Measurements from ENCODE around the gene MAPKAPK2. TPM values are rescaled to one million over a fixed set of nuclear protein-coding genes. Genes with fewer than 3 reads are reported as not detected.
A peak's percentile ranks its signal among the peaks of the same experiment; 100 is the strongest.

The MAPKAPK2 gene
- total RNA-seq, 1 experiment from 2014 or later: 67.6 TPM

- H3K4me3 ChIP-seq: no peak overlapping the region
- H3K27me3 ChIP-seq: no peaks in the 10 kb centered on the region
- H3K9me3 ChIP-seq (replicated peaks): no peaks in the 10 kb centered on the region
- no peak overlapping the region for H3K27ac ChIP-seq
- 0 out of 2 replicates have a peak, but pooled peaks cover 5% of the 10 kb centered on the region for H3K36me3 ChIP-seq
- peaks cover 28% of the 10 kb centered on the region for H3K4me1 ChIP-seq
- no peak for DNase-seq
These were observed 30.8 kb upstream of the MAPKAPK2 start for GRCh38 chr1:206653715-206654459.

- H3K36me3 ChIP-seq: 0 out of 2 replicates have a peak, but pooled peaks cover 5% of the 10 kb centered on the region
These were observed 29.9 kb upstream of the MAPKAPK2 start for GRCh38 chr1:206654828-206655227.

GRCh38 chr1:206655471-206655882 lies 29.2 kb upstream of the MAPKAPK2 start:
- Histone ChIP-seq H3K9me3 (replicated peaks) (no peaks in the 10 kb centered on the region), H3K27ac (no peak overlapping the region), H3K27me3 (no peaks in the 10 kb centered on the region), H3K4me1 (peaks cover 39% of the 10 kb centered on the region), H3K4me3 (no peak overlapping the region), H3K36me3 (0 out of 2 replicates have a peak, but pooled peaks cover 4% of the 10 kb centered on the region)
- peak; percentile 43 to 75 for DNase-seq

More at GRCh38 chr1:206654828-206655227, 29.9 kb upstream of the MAPKAPK2 start:
- no peak overlapping the region for H3K27ac ChIP-seq
- H3K4me1 ChIP-seq: peaks cover 36% of the 10 kb centered on the region
- no peak for DNase-seq
- H3K9me3 ChIP-seq (replicated peaks): no peaks in the 10 kb centered on the region
- H3K4me3 ChIP-seq: no peak overlapping the region
- H3K27me3 ChIP-seq: no peaks in the 10 kb centered on the region

GRCh38 chr1:206656936-206657335 lies 27.8 kb upstream of the MAPKAPK2 start:
- H3K9me3 ChIP-seq (replicated peaks): no peaks in the 10 kb centered on the region
- H3K4me3 ChIP-seq: no peak overlapping the region
- H3K4me1 ChIP-seq: peaks cover 39% of the 10 kb centered on the region
- H3K36me3 ChIP-seq: no peaks in the 10 kb centered on the region
- DNase-seq: no peak
- no peak overlapping the region for H3K27ac ChIP-seq
- H3K27me3 ChIP-seq: no peaks in the 10 kb centered on the region

- H3K27me3 ChIP-seq: no peaks in the 10 kb centered on the region
- peaks cover 39% of the 10 kb centered on the region for H3K4me1 ChIP-seq
- no peaks in the 10 kb centered on the region for H3K36me3 ChIP-seq
- DNase-seq: no peak
- peak overlapping the region; percentile 32 for H3K27ac ChIP-seq
- no peaks in the 10 kb centered on the region for H3K9me3 ChIP-seq (replicated peaks)
- no peak overlapping the region for H3K4me3 ChIP-seq
These were observed 27.0 kb upstream of the MAPKAPK2 start for GRCh38 chr1:206657751-206658150.

GRCh38 chr1:206658264-206658980 lies 26.3 kb upstream of the MAPKAPK2 start:
- Histone ChIP-seq H3K4me3 (no peak overlapping the region), H3K9me3 (replicated peaks) (no peaks in the 10 kb centered on the region), H3K4me1 (peaks cover 45% of the 10 kb centered on the region), H3K27ac (peak overlapping the region; percentile 32), H3K27me3 (no peaks in the 10 kb centered on the region), H3K36me3 (no peaks in the 10 kb centered on the region)
- peak; percentile 96 to 99 for DNase-seq

GRCh38 chr1:206658981-206659273 lies 25.8 kb upstream of the MAPKAPK2 start:
- no peak for DNase-seq
- no peaks in the 10 kb centered on the region for H3K36me3 ChIP-seq
- no peak overlapping the region for H3K27ac ChIP-seq
- no peak overlapping the region for H3K4me3 ChIP-seq
- H3K4me1 ChIP-seq: peaks cover 49% of the 10 kb centered on the region
- H3K9me3 ChIP-seq (replicated peaks): no peaks in the 10 kb centered on the region
- H3K27me3 ChIP-seq: no peaks in the 10 kb centered on the region

GRCh38 chr1:206660136-206660535 lies 24.6 kb upstream of the MAPKAPK2 start:
- peak; percentile 38 to 51 for DNase-seq
- Histone ChIP-seq H3K36me3 (no peaks in the 10 kb centered on the region), H3K4me3 (no peak overlapping the region), H3K9me3 (replicated peaks) (no peaks in the 10 kb centered on the region), H3K4me1 (peaks cover 60% of the 10 kb centered on the region), H3K27ac (no peak overlapping the region), H3K27me3 (no peaks in the 10 kb centered on the region)

- DNase-seq: no peak
- Histone ChIP-seq H3K36me3 (no peaks in the 10 kb centered on the region), H3K4me1 (peaks cover 57% of the 10 kb centered on the region), H3K27me3 (no peaks in the 10 kb centered on the region), H3K4me3 (no peak overlapping the region), H3K9me3 (replicated peaks) (no peaks in the 10 kb centered on the region), H3K27ac (no peak overlapping the region)
These were observed 23.4 kb upstream of the MAPKAPK2 start for GRCh38 chr1:206661161-206661820.

- Histone ChIP-seq H3K27me3 (no peaks in the 10 kb centered on the region), H3K36me3 (no peaks in the 10 kb centered on the region), H3K4me3 (no peak overlapping the region), H3K27ac (no peak overlapping the region), H3K9me3 (replicated peaks) (no peaks in the 10 kb centered on the region), H3K4me1 (peaks cover 53% of the 10 kb centered on the region)
- no peak for DNase-seq
These were observed 22.2 kb upstream of the MAPKAPK2 start for GRCh38 chr1:206662396-206663092.

GRCh38 chr1:206663362-206663761 lies 21.3 kb upstream of the MAPKAPK2 start:
- Histone ChIP-seq H3K9me3 (replicated peaks) (no peaks in the 10 kb centered on the region), H3K27me3 (no peaks in the 10 kb centered on the region), H3K4me1 (peaks cover 46% of the 10 kb centered on the region), H3K4me3 (no peak overlapping the region), H3K27ac (peak overlapping the region; percentile 1; the same call in 1 of the 2 replicates), H3K36me3 (no peaks in the 10 kb centered on the region)
- no peak for DNase-seq

- Histone ChIP-seq H3K4me3 (no peak overlapping the region), H3K27ac (peak overlapping the region; percentile 30)
These were observed 20.7 kb upstream of the MAPKAPK2 start for GRCh38 chr1:206663832-206664652.

GRCh38 chr1:206664740-206665139 lies 20.0 kb upstream of the MAPKAPK2 start:
- no peaks in the 10 kb centered on the region for H3K27me3 ChIP-seq

More at GRCh38 chr1:206663832-206664652, 20.7 kb upstream of the MAPKAPK2 start:
- DNase-seq: peak; percentile 96 to 97
- H3K9me3 ChIP-seq (replicated peaks): no peaks in the 10 kb centered on the region
- H3K36me3 ChIP-seq: no peaks in the 10 kb centered on the region
- no peaks in the 10 kb centered on the region for H3K27me3 ChIP-seq
- peaks cover 41% of the 10 kb centered on the region for H3K4me1 ChIP-seq

More at GRCh38 chr1:206664740-206665139, 20.0 kb upstream of the MAPKAPK2 start:
- Histone ChIP-seq H3K4me3 (no peak overlapping the region; the same call in 1 of the 2 replicates), H3K27ac (peak overlapping the region; percentile 30), H3K4me1 (peaks cover 36% of the 10 kb centered on the region), H3K9me3 (replicated peaks) (no peaks in the 10 kb centered on the region), H3K36me3 (no peaks in the 10 kb centered on the region)
- peak in 1 of 2 experiments; percentile 39 for DNase-seq
